DND-41 (cell line): Measurements from ENCODE around the gene PTGR2.

ENCODE experiments used
- EZH2 ChIP-seq: IDR thresholded peaks from 3 replicates; pipeline ENCODE4 v1.6.1; 2012; ENCODE audit warnings: borderline replicate concordance, low read depth, mild to moderate bottlenecking, moderate library complexity, low read length, inconsistent platforms; ENCODE audit not compliant: severe bottlenecking
- TF ChIP-seq, protein P1 (sequence below): IDR thresholded peaks from 2 replicates; pipeline ENCODE4 v1.5.1; 2012; ENCODE audit warnings: borderline replicate concordance, low read length, moderate library complexity, mild to moderate bottlenecking; ENCODE audit not compliant: poor library complexity, severe bottlenecking; ENCODE audit errors: extremely low read depth

GRCh38 chr14:73859145-73859544 lies 7.5 kb downstream of the PTGR2 start:
- TF ChIP-seq, protein P1, sequence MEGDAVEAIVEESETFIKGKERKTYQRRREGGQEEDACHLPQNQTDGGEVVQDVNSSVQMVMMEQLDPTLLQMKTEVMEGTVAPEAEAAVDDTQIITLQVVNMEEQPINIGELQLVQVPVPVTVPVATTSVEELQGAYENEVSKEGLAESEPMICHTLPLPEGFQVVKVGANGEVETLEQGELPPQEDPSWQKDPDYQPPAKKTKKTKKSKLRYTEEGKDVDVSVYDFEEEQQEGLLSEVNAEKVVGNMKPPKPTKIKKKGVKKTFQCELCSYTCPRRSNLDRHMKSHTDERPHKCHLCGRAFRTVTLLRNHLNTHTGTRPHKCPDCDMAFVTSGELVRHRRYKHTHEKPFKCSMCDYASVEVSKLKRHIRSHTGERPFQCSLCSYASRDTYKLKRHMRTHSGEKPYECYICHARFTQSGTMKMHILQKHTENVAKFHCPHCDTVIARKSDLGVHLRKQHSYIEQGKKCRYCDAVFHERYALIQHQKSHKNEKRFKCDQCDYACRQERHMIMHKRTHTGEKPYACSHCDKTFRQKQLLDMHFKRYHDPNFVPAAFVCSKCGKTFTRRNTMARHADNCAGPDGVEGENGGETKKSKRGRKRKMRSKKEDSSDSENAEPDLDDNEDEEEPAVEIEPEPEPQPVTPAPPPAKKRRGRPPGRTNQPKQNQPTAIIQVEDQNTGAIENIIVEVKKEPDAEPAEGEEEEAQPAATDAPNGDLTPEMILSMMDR, result no peak
- TF ChIP-seq EZH2, result no peak
